NCI-H146 (cell line): ENCODE results near the gene EFL1.
"Not testable (repeated sequence)": the region's sequence is repeated elsewhere in the genome, so short reads cannot be mapped to it uniquely, and the experiment has no call there.

Source experiments
- DNase-seq: peaks from one replicate; lab custom pipeline; 2025; lab: John Stamatoyannopoulos, UW

Gene EFL1

GRCh38 chr15:82275410-82275809 lies 12.9 kb upstream of the EFL1 start:
- no peak for DNase-seq

DNA sequence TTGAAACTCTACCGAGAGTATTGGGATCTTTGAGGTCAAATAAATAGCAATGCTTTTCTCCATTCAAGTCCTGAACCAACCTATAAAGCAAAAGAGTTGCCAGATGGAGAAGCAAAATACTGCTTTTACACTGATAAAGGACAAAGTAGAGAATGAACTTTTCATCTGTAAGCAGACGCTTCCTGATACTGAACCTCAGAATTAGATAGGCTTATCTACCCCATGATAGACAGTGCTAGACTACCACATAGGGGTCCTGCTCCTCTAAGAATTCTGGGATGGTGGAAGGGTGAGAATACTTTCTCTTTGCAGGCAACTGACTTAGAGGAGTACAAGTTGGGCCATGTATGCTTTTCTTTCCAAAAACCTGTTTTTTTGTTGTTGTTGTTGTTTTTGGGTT lies 9.6 kb upstream of the EFL1 start:
- no peak for DNase-seq

- not testable (repeated sequence) for DNase-seq
These were observed 5.9 kb upstream of the EFL1 start for GRCh38 chr15:82268454-82268853.

DNA sequence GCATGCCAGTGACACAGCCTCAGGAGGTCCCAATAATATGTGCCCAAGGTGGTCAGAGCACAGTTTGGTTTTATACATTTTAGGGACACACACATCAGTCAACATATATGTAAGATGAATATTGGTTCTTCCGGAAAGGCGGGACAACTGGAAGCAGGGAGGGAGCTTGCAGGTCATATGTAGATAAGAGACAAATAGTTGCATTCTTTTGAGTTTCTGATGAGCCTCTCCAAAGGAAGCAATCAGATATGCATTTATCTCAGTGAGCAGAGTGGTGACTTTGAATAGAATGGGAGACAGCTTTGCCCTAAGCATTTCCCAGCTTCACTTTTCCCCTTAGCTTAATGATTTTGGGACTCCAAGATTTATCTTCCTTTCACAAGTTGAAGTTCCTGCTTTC lies 4.6 kb upstream of the EFL1 start:
- not testable (repeated sequence) for DNase-seq

DNA sequence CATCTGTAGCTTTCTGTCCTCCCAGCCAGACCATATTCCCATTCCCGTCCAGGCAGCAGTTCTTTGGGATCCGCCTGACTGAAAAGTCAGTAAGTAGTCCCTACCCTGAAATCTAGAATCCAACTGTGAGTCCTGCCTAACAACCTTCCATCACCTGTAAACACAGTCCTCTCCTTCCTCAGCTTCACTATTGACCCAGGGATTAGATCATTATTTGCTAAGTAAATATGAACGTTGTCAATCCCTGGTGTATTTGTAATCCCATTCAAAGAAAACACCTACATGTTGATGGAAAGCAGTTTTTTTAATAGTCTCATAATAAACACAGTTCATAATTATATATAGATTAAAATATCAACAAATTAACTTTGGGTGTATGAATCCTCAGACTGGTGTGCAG lies 816 bp upstream of the EFL1 start:
- DNase-seq: peak; percentile 77

DNA sequence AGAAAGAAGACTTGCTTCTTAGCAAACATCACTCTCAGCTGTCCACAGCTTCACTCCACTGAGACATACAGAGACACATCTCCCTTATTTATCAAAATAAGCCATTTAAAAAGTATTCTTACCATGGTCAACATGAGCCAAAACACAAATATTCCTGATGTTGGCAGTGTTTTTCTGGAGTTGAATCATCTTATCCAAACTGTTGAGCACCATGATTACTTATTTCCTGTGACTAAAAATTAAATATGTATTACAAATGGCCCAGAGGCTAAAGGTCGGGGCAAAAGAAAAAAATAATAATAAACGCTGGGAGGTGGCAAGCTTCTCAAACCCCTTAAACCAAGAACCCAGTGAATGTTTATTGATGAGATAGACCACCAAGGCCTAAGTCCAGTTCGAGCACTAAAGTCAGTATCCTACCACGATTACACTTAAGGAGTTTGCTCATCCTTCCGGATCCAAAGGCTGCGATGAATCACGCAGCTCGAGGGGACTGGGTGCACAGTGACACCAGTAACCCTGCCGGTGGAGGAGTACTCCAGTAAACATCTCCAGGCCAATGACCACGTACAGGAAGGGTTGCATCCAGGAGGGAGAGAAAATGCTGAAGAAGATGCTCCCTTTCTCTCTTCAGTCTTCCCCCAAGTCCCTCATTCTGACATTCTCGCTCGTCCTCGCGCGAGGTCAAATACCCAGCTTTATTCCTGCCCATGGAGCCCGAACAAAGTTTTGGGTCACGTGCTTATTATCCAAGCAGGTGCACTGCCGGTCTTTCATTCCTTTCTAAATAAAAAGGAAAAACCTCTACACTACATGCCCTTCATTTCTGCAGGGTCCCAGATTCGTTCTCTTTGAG lies 740 bp downstream of the EFL1 start:
- DNase-seq: peak; percentile 47

- DNase-seq: not testable (repeated sequence)
These were observed 14.3 kb downstream of the EFL1 start for GRCh38 chr15:82248261-82248660.

- not testable (repeated sequence) for DNase-seq
These were observed 16.6 kb downstream of the EFL1 start for GRCh38 chr15:82245956-82246355.

DNA sequence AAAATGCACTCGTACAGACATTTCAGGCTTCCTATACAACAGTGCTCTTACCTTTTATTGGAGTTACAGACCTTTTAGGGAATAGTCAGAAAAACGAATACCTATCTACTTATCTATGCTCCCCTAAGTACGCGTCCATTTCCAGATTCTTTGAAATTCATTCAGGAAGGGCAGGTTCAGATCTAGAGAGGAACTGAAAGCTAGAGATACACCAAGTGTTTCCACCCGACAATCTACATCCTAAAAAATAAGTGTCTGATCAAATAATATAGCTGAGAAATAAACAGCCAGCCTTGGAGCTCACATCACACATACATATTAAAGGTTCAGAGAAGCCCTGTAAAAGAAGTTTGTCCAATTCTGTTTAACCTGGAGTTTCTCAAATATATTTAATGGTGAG lies 18.9 kb downstream of the EFL1 start:
- DNase-seq: not testable (repeated sequence)

DNA sequence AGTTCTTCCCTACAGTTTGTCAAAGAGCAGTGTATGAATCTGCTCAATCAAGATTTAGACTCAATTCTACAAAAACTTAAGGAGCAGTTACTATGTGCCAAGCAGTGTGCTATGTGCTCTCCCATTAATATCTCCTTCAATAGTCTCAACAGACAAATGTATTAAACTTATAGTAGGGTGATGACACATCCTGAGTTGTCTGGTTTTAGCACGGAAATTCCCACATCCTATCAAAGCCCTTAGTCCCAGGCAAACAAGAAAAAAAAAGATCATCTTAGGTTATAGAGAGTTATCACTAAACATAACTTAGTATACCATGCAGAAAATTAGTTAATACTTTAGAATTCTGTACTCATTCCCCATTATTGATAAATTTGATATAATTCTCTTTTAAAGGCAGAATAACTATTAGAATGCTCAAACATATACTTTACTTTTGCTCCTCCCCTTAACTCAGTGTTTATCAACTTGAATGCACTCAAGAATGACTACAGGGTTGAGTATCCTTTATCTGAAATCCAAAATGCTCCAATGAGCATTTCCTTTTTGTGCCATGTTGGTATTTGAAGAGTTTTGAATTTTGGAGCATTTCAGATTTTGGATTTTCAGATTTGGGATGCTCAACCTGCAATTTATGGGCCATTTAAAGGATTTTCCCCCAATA lies 20.6 kb downstream of the EFL1 start:
- DNase-seq: not testable (repeated sequence)

DNA sequence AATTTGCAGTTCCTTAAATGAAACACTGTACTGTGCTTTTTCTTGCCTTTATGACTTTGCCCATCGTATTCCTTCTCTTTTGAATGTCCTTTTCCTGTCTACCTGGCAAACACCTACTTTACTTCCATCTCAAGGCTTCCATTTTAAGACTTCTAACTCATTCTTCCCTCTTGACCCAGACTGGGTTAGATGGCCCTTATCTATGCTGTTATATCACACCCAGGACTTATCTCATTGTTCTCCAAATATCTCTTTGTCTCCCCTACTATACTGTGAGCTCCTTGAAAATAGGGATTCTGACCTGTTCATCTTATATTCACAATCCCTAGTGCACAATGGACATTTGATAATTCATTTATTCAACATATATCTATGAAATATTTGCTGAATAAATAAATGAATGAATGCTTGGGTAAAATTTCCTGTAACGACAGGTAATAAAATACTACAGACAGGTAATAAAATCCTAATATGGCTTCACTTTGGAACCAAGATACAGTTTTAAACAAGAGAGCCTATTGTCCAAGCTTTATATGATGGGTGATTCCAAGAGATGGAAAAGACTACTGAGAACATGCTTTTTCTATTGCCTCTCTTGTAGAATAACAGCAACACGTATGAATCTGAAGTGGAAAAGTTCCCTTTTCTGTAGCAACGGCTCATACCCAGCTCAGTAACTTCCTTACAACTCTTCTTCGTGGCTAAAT lies 22.7 kb downstream of the EFL1 start:
- DNase-seq: no peak

- DNase-seq: not testable (repeated sequence)
These were observed 24.5 kb downstream of the EFL1 start for GRCh38 chr15:82237944-82238534.

DNA sequence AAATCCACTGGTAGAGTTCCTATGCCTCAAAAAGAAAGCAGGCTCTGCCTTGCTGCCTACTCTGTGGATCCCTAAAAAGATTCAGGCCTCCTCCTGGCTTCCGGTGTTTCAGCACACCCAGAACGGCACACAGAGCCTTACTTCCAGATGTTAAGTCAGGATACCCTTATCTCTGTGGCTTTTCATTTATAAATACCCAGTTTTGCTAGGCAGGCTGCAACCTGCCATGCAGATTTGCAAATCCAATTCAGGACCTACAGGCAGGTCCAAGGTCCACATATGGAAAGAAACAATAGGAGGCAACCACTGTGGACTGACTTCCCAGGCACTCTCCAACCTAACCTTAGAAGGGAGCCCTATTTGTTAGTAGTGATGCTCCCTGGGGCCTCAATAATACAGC lies 30.7 kb downstream of the EFL1 start:
- peak; percentile 45 for DNase-seq

DNA sequence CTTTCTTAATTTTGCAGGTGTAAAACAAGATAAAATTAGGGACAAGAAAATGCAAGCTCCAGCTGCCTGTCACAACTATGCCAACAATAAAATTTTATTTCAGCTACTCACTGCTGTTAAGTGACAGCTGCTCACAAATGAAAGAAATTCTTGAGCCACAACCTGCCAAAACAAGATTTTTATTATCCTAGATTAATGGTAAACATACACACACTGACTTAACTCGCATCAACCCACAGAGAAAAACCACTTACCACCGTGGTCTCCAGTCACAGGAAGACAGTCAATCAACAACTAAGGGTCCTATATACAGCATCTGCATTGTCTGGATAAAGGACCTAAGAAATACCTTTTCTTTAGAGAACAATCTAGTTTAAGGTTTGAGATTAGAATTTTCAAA lies 31.3 kb downstream of the EFL1 start:
- DNase-seq: no peak

- no peak for DNase-seq
These were observed 33.8 kb downstream of the EFL1 start for GRCh38 chr15:82228750-82229149.

DNA sequence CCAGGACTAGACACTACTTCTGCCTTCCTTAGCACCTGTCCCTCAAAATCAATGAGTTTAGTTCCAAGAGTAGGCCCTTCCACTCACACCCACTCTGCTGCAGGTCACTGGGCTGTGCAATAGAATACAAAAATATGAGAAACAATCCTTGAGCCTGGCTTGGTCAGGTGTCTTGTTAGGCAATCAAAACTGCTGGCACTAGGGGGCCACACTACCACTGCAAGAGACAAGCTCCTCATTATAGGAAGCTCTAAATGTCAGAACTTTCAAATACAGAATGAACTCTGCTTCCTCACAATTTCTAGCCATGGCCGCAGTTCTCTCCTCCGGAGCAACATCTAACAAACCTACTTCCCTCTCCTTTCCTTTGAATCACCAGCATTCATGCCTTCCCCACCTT lies 41.0 kb downstream of the EFL1 start:
- peak; percentile 4 for DNase-seq

DNA sequence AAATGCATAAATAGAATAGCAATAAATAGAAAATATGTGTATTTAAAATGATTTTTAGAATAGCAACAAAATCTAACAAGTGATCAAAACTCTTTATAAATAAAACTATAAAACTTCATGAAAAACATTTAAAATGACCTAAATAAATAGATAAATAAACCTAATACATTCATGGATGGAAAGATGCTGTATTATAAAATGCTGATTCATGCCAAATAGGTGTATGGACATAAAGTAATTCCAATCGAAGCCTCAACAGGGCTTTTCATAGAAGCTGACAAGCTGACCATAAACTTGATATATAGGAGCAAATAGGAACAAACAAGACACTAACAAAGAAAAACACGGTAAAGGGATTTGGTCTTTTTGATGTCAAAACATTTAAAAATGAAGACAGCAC lies 46.4 kb downstream of the EFL1 start:
- DNase-seq: not testable (repeated sequence)

DNA sequence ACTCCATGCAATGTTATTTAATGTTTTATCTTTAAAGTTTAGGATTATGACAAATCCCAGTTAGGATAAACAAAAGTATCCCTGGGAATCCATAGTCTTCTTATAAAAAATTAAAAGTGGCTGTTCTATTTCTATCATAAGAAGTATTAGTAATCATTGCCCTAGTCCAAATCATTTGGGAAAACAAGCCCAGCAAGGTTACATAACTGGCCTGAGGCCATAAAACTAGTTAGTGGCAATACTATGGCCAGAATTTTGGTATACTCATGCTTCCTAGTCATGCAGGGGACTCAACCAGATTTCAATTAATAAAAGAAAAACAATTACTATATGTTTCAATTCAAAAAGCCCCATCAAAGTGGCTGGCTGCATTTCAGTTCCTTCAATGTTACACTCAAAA lies 50.3 kb downstream of the EFL1 start:
- not testable (repeated sequence) for DNase-seq

DNA sequence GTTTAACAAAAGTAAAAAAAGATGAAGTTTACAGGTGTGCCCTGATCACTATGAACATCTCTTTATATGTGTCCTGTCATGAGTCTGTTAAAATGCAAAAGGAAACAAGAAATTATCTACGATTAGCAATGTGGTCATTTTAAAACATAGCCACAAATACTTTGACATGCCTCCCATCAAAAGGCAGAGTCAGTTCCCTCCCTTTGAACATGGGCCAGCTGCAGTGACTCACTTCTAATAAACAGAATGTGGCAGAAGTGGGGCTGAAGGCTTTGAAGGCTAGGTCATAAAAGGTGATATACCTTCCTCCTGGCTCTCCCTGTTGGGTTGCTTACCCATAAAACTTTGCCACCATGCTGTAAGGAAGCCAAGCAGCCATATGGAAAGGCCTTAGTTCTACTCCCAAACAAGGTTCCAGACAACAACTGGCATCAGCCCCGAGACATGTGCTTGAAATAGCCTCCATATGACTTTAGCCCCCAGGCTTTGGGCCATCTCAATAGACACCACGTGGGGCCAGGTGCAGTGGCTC lies 52.4 kb downstream of the EFL1 start:
- DNase-seq: not testable (repeated sequence)

DNA sequence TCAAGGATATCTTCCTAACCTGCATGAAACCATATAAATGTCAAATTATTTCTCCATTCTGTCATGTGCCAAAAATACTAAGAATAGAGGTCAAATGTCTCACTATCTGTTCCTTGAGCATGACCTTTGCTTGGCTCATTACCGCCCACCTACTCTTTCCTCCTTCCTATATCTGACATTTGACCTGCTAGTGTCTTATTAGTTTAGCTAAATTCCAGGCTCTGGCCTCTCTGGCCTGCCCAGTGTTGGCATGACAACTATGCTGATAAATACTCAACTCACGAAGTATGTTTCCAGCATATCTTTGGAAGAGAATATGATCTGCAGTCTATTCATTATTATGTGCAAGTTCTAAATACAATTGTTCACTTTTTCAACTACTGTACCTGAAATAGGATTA lies 58.0 kb downstream of the EFL1 start:
- DNase-seq: not testable (repeated sequence)

GRCh38 chr15:82197733-82198594 lies 64.6 kb downstream of the EFL1 start:
- DNase-seq: peak; percentile 22
